GM21423 (cell line): ENCODE results near the gene PRM3.
A peak's percentile ranks its signal among the peaks of the same experiment; 100 is the strongest.

Experiments
- ATAC-seq: cut with Tn5 transposase; IDR thresholded peaks from one replicate; pipeline ENCODE4 v1.9.1; 2021; ENCODE audit warnings: mild to moderate bottlenecking, moderate library complexity; ENCODE audit not compliant: unreplicated experiment

The PRM3 gene

GRCh38 chr16:11229432-11229831 lies 44.0 kb downstream of the PRM3 start:
- ATAC-seq, result no peak

- no peak for ATAC-seq
Observed at GRCh38 chr16:11225677-11226549, 47.5 kb downstream of the PRM3 start.

DNA sequence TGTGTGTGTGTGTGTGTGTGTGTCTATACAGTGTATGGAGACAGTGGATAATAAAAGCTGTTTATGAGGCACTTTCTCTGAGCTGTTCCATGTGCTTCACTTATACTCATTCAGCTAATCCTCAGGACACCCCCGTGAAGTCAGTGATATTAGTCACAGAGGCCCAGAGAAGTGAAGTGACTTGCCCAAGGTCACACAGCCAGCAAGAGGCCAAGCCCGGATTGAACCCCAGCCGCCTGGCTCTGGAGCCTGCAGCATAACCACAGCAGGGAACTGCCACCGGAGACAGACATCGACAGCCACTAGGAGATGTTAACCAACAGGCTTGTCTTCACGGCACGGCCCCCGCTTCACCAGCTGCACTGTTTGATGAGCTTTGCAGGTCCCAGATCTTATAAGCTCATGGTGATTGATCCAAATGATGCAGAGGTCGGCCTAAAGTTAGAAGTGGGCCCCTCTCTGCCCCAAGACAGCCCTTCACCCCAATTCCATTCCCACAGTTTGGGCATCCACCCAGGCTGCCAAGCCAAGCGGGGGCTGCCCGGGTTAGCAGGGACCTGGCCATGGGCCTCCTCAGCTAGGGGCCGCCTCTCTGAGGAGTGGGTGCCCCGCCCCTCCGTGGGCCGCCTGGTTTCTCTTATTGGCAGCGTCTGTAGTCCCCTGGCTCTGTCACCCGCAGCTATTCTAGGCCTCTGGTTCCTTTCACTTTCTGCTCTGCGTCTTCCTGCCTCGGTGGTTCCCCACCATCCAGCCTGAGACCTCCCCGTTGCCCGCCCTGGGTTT lies 48.3 kb downstream of the PRM3 start:
- peak; percentile 86 for ATAC-seq

DNA sequence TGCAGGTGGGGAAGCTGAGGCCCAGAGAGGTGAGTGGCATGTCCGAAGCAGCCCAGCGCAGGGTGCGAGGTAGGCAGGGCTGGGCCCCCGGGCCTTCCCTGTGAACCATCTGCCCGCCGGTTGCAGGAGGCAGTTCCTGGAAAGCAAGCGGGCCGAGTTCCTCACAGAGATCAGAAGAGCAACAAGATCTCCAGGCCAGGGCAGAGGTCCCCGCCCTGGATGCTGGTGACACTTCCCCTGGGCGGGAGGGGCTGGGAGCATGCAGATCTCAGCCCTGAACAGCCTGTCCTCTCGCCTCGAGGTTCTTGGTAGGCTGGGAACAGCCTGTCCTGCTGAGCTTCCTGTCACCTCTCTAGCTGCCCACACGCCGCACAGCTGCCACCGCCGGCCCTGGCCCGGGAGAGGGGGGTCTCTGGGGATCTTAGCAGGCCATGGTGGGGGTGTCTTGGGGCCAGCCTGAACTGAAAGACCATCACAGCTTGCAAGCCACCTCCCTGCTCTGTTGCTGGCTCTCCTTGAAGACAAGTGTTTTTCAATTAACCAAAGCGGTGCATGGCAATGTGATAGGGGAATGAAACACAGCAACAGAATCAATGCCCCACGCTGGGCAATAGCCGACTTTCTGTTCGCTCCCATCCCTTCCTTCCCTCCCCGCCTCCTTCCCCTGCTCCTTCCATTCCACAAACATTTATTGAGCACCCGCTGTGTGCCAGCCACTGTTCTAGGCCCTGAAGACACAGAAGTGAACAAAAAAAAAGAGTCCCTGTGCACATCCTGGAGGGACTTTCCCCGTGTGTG lies 49.1 kb downstream of the PRM3 start:
- peak; percentile 41 for ATAC-seq
